NCI-H226 (cell line): Measurements from ENCODE around the gene IKBIP.
"Not testable (repeated sequence)": the region's sequence is repeated elsewhere in the genome, so short reads cannot be mapped to it uniquely, and the experiment has no call there.

Experiments used
- DNase-seq: peaks from one replicate; pipeline ENCODE4 v3.0.0-alpha.2; 2015

IKBIP gene

DNA sequence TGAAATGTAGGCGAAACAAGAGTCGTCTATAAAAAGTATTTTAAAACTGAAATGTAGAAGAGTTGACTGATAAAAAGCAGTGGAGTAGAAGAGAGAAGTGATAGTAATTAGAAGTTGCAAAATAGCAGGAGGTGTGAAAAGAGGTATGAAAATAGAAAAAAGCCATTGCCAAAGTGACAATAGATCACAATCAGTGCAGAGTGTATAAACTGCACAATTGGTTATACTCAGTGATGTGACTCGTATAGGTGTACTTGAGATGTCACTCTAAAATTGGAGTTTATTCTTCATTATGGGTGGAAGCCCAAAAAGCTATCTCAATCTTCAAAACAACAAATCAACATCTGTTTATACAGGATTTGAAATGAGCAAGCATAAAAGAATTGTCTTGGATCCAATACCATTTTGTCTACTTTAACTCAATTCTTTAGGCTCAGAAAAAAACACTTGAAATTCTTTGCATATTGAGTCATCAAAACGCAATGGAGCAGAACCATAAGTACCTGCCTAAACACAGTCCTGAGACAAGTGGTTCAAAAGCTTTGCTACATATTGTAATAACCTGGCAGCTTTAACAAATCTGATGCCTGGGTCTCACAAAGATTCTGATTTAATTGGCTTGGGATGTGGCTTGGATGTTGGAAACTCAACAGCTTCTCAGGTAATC, 8.8 kb downstream of the IKBIP start:
- peak; percentile 83 for DNase-seq

DNA sequence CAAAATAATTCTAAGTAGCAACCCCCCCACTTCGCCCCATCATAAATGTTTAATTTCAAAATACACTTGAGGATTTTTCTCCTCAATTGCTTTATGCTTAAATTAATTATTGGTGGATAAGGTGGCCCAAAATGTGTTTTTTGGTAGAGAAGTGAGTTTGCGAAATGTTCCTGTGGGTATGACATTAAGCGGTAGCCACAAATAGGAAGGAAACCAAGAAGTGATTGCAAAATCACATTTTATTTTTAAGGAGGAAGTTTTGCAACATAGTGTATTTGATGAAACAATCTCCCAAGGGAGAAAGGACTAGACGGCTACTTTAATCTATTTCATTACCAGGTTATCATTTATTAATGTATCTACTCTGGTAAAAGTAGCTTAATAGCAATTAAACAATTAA, 25.6 kb downstream of the IKBIP start:
- DNase-seq: no peak

DNA sequence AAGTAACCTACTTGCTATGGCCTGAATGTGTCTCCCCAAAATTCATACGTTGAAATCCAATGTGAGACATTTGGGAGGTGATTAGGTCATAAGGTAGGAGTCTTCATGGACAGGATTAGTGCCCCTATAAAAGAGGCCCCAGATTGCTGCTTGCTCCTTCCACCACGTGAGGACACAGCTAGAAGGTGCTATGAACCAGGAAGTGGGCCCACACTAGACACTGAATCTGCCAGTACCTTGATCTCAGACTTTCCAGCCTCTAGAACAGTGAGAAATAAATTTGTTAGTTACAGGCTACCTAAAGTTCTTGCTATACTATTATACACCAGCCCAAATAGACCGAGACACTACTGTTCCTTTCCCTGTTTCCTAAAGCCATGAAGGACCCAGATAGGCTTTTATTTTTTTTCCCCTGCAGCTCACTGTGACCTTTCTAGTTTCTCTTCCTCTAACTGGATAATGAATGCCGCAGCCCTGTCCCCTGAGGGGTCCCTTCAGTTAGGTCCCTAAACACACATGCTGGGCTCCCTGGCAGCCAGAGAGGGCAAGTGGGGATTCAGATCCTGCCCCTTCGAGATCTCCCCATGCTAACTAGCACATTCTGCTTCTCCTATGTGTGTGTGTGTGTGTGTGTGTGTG, 31.8 kb downstream of the IKBIP start:
- DNase-seq: no peak

- no peak for DNase-seq
Measured at GRCh38 chr12:98610596-98610995, 34.0 kb downstream of the IKBIP start.

DNA sequence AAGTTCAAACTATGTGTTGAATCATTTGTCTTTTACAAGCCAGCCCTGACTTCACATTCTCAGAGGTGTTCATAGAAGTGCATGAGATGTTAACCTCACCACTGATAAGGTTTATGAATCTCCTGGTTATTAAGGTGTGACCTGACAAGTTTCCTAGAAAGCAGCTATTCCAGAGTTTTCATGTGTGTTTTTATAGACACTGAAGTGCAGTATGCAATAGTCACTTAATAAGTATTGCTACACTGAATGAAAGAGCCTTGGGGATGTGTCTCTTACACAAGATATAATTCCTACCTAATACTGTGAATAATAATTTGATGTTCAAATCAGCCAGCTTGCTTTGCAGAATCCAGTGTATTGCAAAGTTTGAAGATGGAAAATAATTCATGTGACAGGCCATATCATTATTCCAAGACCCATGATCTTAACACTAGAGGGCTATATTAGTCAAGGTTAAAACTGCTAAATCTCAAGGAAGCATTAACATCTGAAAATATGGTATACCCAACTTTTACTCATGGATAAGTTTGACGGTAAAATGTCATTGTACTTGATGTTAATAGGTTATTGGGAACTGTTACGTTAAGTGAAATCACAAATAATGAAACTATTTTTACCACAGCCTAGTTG, 38.1 kb downstream of the IKBIP start:
- DNase-seq: no peak

GRCh38 chr12:98601924-98602323, 42.7 kb downstream of the IKBIP start:
- no peak for DNase-seq

GRCh38 chr12:98597313-98597712, 47.3 kb downstream of the IKBIP start:
- not testable (repeated sequence) for DNase-seq

DNA sequence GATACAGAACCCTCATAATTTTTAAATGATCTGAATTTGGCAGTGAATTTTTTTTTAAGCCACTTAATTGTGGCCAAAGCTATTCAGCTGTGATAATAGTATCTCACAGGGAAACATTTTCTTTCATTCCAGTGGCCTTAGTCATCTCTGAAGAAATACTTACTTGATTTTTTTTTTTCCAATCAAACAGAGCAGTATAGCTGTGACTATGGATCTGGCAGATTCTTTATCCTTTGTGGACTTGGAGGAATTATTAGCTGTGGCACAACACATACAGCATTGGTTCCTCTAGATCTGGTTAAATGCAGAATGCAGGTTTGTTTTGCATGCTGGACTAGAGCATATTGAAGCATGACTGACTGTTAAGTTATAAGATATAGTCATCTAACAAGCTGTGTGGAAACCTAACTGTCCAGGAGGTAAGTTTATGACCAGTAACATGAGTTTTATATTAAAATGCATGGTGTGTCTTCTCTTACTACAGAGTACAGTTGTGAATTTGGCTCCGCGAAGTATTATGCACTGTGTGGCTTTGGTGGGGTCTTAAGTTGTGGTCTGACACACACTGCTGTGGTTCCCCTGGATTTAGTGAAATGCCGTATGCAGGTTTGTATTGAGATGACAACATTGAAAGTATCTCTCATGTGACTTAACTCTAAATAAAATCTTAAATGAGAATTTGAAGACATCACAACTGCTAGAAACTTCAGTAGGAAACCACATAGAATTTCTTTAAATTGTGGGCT, 49.2 kb downstream of the IKBIP start:
- peak; percentile 43 for DNase-seq

GRCh38 chr12:98594050-98594835, 50.3 kb downstream of the IKBIP start:
- DNase-seq: no peak

GRCh38 chr12:98593351-98594049, 51.1 kb downstream of the IKBIP start, which contains the start of gene SLC25A3:
Gene SLC25A3 (plus strand): TSS chr12:98593686. CDS start chr12:98593979, 293 bp downstream.
- peak; percentile 93 for DNase-seq

GRCh38 chr12:98592825-98593322, 51.7 kb downstream of the IKBIP start:
- peak; percentile 2 for DNase-seq

- DNase-seq: no peak
Measured at GRCh38 chr12:98591209-98591608, 53.4 kb downstream of the IKBIP start.

DNA sequence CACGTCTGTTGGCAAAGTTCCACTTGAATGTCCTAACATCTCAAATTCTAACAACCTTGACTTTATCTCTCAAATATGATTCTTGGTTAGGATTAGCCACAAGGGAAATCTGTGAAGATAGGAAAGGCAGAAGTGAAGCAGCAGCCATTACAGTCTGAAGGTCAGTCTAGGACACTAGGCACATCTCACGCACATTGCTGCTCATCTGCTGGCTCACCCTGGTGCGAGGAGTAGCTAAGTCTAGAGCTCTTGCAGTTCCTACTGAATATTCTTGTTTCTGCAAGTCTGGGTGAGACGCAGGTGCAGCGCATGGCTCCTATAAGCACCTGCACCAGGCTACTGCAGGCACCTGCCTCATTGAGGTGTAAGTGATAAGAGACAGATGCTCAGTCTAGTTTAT, 57.5 kb downstream of the IKBIP start:
- DNase-seq: no peak

DNA sequence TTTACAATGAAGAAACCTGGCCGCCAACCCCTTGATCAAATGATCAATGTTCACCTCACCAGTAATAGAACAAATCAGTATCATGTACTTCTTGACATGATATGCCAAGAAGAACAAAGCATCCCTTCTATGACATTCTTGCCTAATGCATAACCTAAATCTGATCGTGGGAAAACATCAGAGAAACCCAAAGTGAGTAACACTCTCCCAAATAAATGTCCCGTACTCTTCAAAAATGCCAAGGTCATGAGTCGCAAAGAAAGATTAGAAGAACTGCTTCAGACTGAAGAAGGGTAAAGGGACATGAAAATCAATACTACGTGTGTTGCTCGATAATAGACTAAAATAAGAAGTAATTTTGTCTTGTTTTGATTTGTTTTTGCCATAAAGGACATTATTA, 62.5 kb downstream of the IKBIP start:
- no peak for DNase-seq

GRCh38 chr12:98581101-98581500, 63.5 kb downstream of the IKBIP start:
- no peak for DNase-seq

GRCh38 chr12:98580695-98581094, 63.9 kb downstream of the IKBIP start:
- no peak for DNase-seq

DNA sequence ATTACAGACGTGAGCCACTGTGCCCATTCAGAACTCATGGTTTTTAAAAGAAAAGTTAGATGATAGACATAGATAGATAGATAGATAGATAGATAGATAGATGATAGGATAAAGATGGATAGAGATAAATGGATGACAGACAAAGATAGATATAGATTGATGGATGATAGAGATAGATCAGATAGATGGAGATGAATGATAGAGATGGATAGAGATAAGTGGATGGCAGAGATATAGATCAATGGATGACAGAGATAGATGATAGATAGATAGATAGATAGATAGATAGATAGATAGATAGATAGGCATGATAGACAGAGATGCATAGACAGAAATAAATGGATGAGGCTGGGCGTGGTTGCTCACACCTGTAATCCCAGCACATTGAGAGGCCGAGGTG, 64.8 kb downstream of the IKBIP start:
- DNase-seq: no peak

- no peak for DNase-seq
Measured at GRCh38 chr12:98579347-98579746, 65.2 kb downstream of the IKBIP start.

DNA sequence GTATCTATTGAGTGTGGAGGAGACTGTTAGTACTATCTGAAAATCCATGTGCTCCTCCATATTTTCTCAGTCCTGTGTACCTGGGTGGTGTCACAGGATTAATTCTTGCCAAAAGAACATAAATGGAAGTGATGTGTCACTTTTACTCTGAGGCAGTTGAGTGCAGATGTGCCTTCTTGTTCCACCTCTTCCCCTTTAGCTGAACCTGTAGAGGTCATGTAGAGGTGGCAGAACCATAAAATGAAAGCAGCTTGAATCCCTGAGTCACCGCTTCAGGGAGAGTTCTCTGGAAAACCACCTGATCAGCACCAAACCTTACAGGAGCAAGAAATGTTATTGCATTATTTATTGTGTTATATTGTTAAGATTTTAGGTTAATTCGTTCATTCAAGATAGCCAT, 65.8 kb downstream of the IKBIP start:
- DNase-seq: no peak

DNA sequence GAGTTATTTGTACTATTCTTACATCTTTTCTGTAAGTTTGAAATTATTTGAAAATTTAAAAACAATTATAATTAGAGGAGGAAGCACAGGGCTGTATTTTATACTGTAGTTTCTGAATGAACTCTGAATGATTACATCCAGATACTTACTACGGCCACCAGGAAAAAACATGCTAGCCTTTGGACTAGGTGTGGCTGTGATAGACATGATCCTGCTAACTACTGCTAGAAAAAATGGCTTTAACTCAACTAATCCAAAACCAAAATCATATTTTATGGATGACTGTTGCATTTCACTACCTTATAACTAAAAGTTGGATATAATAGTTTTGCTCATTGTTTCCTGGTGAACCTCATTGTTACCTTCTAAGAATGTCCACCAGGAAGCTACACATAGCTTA, 66.2 kb downstream of the IKBIP start:
- no peak for DNase-seq

DNA sequence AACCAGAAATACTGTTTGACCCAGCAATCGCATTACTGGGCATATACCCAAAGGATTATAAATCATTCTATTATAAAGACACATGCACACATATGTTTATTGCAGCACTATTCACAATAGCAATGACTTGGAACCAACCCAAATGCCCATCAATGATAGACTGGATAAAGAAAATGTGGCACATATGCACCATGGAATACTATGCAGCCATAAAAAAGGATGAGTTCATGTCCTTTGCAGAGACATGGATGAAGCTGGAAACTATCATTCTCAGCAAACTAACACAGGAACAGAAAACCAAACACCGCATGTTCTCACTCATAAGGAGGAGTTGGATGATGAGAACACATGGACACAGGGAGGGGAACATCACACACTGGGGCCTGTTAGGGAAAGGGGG, 67.8 kb downstream of the IKBIP start:
- not testable (repeated sequence) for DNase-seq

- DNase-seq: no peak
Measured at GRCh38 chr12:98575013-98575412, 69.6 kb downstream of the IKBIP start.
